HG02852 (cell line): ENCODE results near the gene TMIGD1.

Experiments used
- ATAC-seq: cut with Tn5 transposase; IDR thresholded peaks from one replicate; pipeline ENCODE4 v1.9.1; 2021; ENCODE audit warnings: mild to moderate bottlenecking, moderate library complexity; ENCODE audit not compliant: unreplicated experiment

The TMIGD1 gene

GRCh38 chr17:30333503-30334360, at the start of gene TMIGD1:
TSS of gene TMIGD1 (minus strand) at chr17:30334057. CDS start at chr17:30332133, 1,924 bp downstream.
- ATAC-seq = no peak

- ATAC-seq = no peak
These were observed 48.5 kb upstream of the TMIGD1 start for GRCh38 chr17:30382345-30382744.

- ATAC-seq = no peak
These were observed 47.4 kb upstream of the TMIGD1 start for GRCh38 chr17:30381340-30381659.

GRCh38 chr17:30380643-30381339, 46.9 kb upstream of the TMIGD1 start:
- no peak for ATAC-seq

GRCh38 chr17:30379903-30380381, 46.1 kb upstream of the TMIGD1 start:
- no peak for ATAC-seq

GRCh38 chr17:30379303-30379902, 45.5 kb upstream of the TMIGD1 start:
- ATAC-seq = peak; percentile 14

GRCh38 chr17:30378825-30379302, 45.0 kb upstream of the TMIGD1 start, which contains the start of gene CPD:
TSS of gene CPD (plus strand) at chr17:30378927. CDS start at chr17:30378981, 54 bp downstream.
- peak; percentile 83 for ATAC-seq

- no peak for ATAC-seq
These were observed 44.5 kb upstream of the TMIGD1 start for GRCh38 chr17:30378241-30378824.

GRCh38 chr17:30377574-30378240, 43.9 kb upstream of the TMIGD1 start:
- ATAC-seq = no peak

GRCh38 chr17:30376621-30377452, 43.0 kb upstream of the TMIGD1 start:
- ATAC-seq = no peak

GRCh38 chr17:30375661-30376060, 41.8 kb upstream of the TMIGD1 start:
- no peak for ATAC-seq

- ATAC-seq = no peak
These were observed 38.9 kb upstream of the TMIGD1 start for GRCh38 chr17:30372755-30373154.

- no peak for ATAC-seq
These were observed 36.1 kb upstream of the TMIGD1 start for GRCh38 chr17:30369995-30370394.

- no peak for ATAC-seq
These were observed 35.3 kb upstream of the TMIGD1 start for GRCh38 chr17:30368912-30369720.

- ATAC-seq = no peak
These were observed 32.7 kb upstream of the TMIGD1 start for GRCh38 chr17:30366536-30366935.

GRCh38 chr17:30363715-30364202, 29.9 kb upstream of the TMIGD1 start:
- ATAC-seq = peak; percentile 79

- ATAC-seq = no peak
These were observed 28.0 kb upstream of the TMIGD1 start for GRCh38 chr17:30361766-30362279.

- no peak for ATAC-seq
These were observed 26.4 kb upstream of the TMIGD1 start for GRCh38 chr17:30360086-30360808.
